T-helper 1 cell treated with Interleukin-12 subunit alpha and Interleukin-12 subunit beta and Interleukin-4 antibody, amounts not matched to agents 30 μg/mL and 1 μg/mL, for 36 hours (primary cell): ENCODE measurements around the gene PCDHB10.
"Not testable (repeated sequence)": the region's sequence is repeated elsewhere in the genome, so short reads cannot be mapped to it uniquely, and the experiment has no call there.

Source experiments
- H3K27ac Mint-ChIP-seq: one replicate; pipeline ENCODE4 v1.8.0; 2021; ENCODE audit warnings: mild to moderate bottlenecking, mixed read lengths
- H3K27me3 Mint-ChIP-seq: one replicate; pipeline ENCODE4 v1.8.0; 2021; ENCODE audit warnings: low read depth, mixed read lengths
- H3K36me3 Mint-ChIP-seq: one replicate; pipeline ENCODE4 v1.8.0; 2021; ENCODE audit warnings: low read depth, mixed read lengths
- H3K4me1 Mint-ChIP-seq: one replicate; pipeline ENCODE4 v1.8.0; 2021; ENCODE audit warnings: low read depth, mixed read lengths
- H3K4me3 Mint-ChIP-seq: one replicate; pipeline ENCODE4 v1.8.0; 2021; ENCODE audit warnings: mild to moderate bottlenecking, moderate library complexity, mixed read lengths
- H3K9me3 Mint-ChIP-seq: one replicate; pipeline ENCODE4 v1.8.0; 2021; ENCODE audit warnings: mixed read lengths

The PCDHB10 gene

DNA sequence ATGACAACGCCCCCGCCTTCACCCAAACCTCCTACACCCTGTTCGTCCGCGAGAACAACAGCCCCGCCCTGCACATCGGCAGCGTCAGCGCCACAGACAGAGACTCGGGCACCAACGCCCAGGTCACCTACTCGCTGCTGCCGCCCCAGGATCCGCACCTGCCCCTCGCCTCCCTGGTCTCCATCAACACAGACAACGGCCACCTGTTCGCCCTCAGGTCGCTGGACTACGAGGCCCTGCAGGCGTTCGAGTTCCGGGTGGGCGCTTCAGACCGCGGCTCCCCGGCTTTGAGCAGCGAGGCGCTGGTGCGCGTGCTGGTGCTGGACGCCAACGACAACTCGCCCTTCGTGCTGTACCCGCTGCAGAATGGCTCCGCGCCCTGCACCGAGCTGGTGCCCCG lies 12.8 kb upstream of the PCDHB10 start:
- H3K27me3 Mint-ChIP-seq, H3K4me3 Mint-ChIP-seq, H3K27ac Mint-ChIP-seq, H3K4me1 Mint-ChIP-seq, H3K36me3 Mint-ChIP-seq: not testable (repeated sequence)
- H3K9me3 Mint-ChIP-seq: peaks cover 30% of the 10 kb centered on the region

DNA sequence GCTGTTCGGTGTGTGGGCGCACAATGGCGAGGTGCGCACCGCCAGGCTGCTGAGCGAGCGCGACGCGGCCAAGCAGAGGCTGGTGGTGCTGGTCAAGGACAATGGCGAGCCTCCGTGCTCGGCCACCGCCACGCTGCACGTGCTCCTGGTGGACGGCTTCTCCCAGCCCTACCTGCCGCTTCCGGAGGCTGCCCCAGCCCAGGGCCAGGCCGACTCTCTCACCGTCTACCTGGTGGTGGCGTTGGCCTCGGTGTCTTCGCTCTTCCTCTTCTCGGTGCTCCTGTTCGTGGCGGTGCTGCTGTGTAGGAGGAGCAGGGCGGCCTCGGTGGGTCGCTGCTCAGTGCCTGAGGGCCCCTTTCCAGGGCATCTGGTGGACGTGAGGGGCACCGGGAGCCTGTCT lies 12.3 kb upstream of the PCDHB10 start:
- not testable (repeated sequence) for H3K4me1 Mint-ChIP-seq, H3K36me3 Mint-ChIP-seq, H3K4me3 Mint-ChIP-seq, H3K27me3 Mint-ChIP-seq, H3K27ac Mint-ChIP-seq
- H3K9me3 Mint-ChIP-seq: peaks cover 34% of the 10 kb centered on the region

DNA sequence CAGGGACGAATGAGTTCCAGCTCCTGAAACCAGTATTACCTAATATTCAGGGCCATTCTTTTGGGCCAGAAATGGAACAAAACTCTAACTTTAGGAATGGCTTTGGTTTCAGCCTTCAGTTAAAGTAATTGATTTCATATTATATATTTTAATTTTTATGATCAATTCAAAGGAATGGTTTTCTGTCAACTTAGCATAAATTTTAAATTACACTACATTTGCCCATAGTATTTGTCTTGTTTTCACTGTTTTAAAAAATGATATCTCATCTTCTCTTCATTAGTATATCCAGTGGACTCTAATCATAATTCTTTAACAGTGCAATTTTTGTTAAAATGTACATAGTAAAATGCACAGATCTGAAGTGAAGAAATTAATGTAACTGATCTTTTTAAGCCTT lies 11.8 kb upstream of the PCDHB10 start:
- Mint-ChIP-seq H3K27me3 (no peaks in the 10 kb centered on the region), H3K27ac (no peak overlapping the region), H3K9me3 (peaks cover 36% of the 10 kb centered on the region), H3K36me3 (no peaks in the 10 kb centered on the region), H3K4me1 (no peaks in the 10 kb centered on the region), H3K4me3 (no peak overlapping the region)

DNA sequence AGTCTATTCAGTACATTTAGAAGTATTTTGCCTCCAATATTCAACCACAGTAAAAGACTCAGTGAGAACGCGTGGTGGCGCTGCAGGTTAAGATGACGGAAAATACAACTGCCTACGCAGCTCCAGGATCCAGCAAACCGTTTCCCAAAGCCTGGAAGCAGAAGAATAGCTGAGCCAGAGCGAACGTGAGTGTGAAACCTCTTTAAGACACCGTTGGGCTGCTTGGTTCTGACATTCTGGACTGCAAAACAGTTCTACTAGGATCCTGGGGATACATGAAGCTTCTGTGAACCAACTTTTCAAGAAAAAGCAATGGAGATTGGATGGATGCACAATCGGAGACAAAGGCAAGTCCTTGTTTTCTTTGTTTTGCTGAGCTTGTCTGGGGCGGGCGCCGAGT lies 9.9 kb upstream of the PCDHB10 start, which contains the start of gene PCDHB16:
PCDHB16 (plus strand) TSS at position 140 of the 400 bp plus-strand sequence; CDS start at position 313, 173 bp downstream.
- no peaks in the 10 kb centered on the region for H3K4me1 Mint-ChIP-seq
- H3K27me3 Mint-ChIP-seq: no peaks in the 10 kb centered on the region
- H3K36me3 Mint-ChIP-seq: no peaks in the 10 kb centered on the region
- no peak within 1 kb of the TSS for H3K4me3 Mint-ChIP-seq
- peaks cover 48% of the 10 kb centered on the region for H3K9me3 Mint-ChIP-seq
- no peak within 1 kb of the TSS for H3K27ac Mint-ChIP-seq

DNA sequence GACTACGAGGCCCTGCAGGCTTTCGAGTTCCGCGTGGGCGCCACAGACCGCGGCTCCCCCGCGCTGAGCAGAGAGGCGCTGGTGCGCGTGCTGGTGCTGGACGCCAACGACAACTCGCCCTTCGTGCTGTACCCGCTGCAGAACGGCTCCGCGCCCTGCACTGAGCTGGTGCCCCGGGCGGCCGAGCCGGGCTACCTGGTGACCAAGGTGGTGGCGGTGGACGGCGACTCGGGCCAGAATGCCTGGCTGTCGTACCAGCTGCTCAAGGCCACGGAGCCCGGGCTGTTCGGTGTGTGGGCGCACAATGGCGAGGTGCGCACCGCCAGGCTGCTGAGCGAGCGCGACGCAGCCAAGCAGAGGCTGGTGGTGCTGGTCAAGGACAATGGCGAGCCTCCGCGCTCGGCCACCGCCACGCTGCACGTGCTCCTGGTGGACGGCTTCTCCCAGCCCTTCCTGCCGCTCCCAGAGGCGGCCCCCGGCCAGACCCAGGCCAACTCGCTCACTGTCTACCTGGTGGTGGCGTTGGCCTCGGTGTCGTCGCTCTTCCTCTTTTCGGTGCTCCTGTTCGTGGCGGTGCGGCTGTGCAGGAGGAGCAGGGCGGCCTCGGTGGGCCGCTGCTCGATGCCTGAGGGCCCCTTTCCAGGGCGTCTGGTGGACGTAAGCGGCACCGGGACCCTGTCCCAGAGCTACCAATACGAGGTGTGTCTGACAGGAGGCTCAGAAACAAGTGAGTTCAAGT lies 7.9 kb upstream of the PCDHB10 start:
- not testable (repeated sequence) for H3K4me3 Mint-ChIP-seq, H3K27ac Mint-ChIP-seq, H3K4me1 Mint-ChIP-seq, H3K36me3 Mint-ChIP-seq, H3K27me3 Mint-ChIP-seq
- peaks cover 56% of the 10 kb centered on the region for H3K9me3 Mint-ChIP-seq

DNA sequence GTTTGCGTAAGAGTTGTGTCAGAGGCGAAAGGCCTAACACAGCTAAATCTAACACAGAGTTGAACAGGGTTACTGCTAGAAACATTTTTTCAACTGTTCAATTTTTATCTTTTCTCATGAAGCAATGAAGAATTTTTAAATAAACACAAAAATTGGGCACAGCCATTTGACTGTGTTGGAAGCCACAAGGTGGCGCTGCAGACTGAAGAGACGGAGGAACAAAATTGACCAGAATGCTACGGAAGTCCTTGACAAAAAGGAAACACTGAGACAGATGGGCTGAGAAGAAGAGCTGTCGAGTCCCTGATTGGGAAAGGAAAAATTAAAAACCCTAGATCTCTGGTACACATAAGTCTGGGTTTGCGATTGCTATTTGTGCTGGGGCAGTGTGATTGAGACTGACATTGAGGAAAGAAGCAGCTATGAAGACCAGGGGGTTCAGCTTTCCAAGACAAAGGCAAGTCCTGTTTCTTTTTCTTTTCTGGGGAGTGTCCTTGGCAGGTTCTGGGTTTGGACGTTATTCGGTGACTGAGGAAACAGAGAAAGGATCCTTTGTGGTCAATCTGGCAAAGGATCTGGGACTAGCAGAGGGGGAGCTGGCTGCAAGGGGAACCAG lies 5.1 kb upstream of the PCDHB10 start, which contains the start of gene PCDHB9:
PCDHB9 (plus strand) TSS at position 265 of the 616 bp plus-strand sequence; CDS start at position 423, 158 bp downstream.
- Mint-ChIP-seq H3K27me3 (peaks cover 3% of the 10 kb centered on the region), H3K4me3 (no peak within 1 kb of the TSS), H3K9me3 (peaks cover 53% of the 10 kb centered on the region), H3K4me1 (no peaks in the 10 kb centered on the region), H3K36me3 (peaks cover 1% of the 10 kb centered on the region), H3K27ac (no peak within 1 kb of the TSS)

DNA sequence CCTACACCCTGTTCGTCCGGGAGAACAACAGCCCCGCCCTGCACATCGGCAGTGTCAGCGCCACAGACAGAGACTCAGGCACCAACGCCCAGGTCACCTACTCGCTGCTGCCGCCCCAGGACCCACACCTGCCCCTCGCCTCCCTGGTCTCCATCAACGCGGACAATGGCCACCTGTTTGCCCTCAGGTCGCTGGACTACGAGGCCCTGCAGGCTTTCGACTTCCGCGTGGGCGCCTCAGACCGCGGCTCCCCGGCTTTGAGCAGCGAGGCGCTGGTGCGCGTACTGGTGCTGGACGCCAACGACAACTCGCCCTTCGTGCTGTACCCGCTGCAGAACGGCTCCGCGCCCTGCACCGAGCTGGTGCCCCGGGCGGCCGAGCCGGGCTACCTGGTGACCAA lies 3.5 kb upstream of the PCDHB10 start:
- H3K4me3 Mint-ChIP-seq, H3K27me3 Mint-ChIP-seq, H3K4me1 Mint-ChIP-seq, H3K36me3 Mint-ChIP-seq, H3K27ac Mint-ChIP-seq: not testable (repeated sequence)
- H3K9me3 Mint-ChIP-seq: peaks cover 51% of the 10 kb centered on the region

DNA sequence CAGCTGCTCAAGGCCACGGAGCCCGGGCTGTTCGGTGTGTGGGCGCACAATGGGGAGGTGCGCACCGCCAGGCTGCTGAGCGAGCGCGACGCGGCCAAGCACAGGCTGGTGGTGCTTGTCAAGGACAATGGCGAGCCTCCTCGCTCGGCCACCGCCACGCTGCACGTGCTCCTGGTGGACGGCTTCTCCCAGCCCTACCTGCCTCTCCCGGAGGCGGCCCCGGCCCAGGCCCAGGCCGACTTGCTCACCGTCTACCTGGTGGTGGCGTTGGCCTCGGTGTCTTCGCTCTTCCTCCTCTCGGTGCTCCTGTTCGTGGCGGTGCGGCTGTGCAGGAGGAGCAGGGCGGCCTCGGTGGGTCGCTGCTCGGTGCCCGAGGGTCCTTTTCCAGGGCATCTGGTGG lies 3.0 kb upstream of the PCDHB10 start:
- not testable (repeated sequence) for H3K4me3 Mint-ChIP-seq, H3K27me3 Mint-ChIP-seq, H3K27ac Mint-ChIP-seq, H3K4me1 Mint-ChIP-seq, H3K36me3 Mint-ChIP-seq
- H3K9me3 Mint-ChIP-seq: peaks cover 51% of the 10 kb centered on the region

DNA sequence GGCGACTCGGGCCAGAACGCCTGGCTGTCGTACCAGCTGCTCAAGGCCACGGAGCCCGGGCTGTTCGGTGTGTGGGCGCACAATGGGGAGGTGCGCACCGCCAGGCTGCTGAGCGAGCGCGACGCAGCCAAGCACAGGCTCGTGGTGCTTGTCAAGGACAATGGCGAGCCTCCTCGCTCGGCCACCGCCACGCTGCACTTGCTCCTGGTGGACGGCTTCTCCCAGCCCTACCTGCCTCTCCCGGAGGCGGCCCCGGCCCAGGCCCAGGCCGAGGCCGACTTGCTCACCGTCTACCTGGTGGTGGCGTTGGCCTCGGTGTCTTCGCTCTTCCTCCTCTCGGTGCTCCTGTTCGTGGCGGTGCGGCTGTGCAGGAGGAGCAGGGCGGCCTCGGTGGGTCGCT lies 2.2 kb downstream of the PCDHB10 start:
- not testable (repeated sequence) for H3K27me3 Mint-ChIP-seq, H3K4me3 Mint-ChIP-seq, H3K27ac Mint-ChIP-seq, H3K36me3 Mint-ChIP-seq, H3K4me1 Mint-ChIP-seq
- peaks cover 54% of the 10 kb centered on the region for H3K9me3 Mint-ChIP-seq

DNA sequence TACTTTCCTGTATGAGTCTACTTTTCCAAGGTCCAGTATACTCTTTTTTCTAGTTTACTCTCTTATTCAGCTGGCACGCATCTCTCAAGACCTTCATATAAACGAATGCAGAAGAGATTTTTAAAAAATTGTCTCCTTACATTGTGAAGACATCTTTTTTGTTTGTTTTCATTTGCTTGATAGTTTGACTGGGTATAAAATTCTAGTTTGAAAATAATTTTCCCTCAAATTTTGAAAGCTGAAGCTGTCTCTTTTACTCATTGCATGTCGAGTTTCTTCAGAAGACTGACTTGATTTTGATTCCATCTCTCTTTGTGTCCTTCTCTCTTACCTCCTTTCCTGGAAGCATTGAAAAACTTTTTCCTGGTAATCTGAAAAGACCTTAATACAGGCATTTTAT lies 4.2 kb downstream of the PCDHB10 start:
- Mint-ChIP-seq H3K27ac (no peak overlapping the region), H3K9me3 (peaks cover 69% of the 10 kb centered on the region), H3K4me3 (no peak overlapping the region), H3K27me3 (no peaks in the 10 kb centered on the region), H3K36me3 (no peaks in the 10 kb centered on the region), H3K4me1 (no peaks in the 10 kb centered on the region)

DNA sequence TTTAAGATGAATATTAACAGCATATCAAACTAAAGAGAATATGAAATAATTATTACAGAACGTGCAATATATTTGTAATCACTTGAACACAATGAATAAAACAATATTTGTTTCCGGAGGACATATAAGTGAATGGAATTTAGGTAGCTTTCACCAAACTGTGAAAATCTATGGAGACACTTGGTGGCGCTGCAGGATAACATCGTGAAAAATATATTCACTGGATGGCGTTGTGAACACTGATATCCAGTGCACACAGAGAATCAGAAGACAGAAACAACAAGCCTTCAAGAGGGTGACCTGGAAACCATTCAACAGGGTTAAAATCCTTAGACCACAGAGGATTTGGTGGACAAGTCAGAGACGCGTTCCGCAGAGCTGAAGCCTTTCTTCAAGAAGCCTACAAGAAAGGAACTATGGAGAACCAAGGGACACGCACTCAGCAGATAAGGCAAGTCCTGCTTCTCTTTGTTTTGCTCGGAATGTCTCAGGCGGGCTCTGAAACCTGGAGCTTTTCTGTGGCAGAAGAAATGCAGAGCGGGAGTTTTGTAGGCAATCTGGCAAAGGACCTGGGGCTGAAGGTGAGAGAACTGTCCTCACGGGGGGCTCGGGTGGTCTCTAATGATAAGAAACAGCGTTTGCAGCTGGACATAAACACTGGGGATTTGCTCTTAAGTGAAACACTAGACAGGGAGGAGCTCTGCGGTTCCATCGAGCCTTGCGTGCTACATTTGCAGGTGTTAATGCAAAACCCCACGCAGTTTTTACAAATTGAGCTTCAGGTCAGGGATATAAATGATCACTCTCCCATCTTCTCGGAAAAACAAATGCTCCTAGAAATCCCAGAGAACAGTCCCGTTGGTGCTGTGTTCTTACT lies 7.4 kb downstream of the PCDHB10 start, which contains the start of gene PCDHB11:
PCDHB11 (plus strand) TSS at position 269 of the 877 bp plus-strand sequence; CDS start at position 417, 148 bp downstream.
- Mint-ChIP-seq H3K4me3 (no peak within 1 kb of the TSS), H3K36me3 (no peaks in the 10 kb centered on the region), H3K9me3 (peaks cover 60% of the 10 kb centered on the region), H3K27me3 (no peaks in the 10 kb centered on the region), H3K27ac (no peak within 1 kb of the TSS), H3K4me1 (no peaks in the 10 kb centered on the region)

DNA sequence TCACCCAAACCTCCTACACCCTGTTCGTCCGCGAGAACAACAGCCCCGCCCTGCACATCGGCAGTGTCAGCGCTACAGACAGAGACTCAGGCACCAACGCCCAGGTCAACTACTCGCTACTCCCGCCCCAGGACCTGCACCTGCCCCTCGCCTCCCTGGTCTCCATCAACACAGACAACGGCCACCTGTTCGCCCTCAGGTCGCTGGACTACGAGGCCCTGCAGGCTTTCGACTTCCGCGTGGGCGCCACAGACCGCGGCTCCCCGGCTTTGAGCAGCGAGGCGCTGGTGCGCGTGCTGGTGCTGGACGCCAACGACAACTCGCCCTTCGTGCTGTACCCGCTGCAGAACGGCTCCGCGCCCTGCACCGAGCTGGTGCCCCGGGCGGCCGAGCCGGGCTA lies 9.0 kb downstream of the PCDHB10 start:
- H3K27me3 Mint-ChIP-seq, H3K36me3 Mint-ChIP-seq, H3K27ac Mint-ChIP-seq, H3K4me1 Mint-ChIP-seq, H3K4me3 Mint-ChIP-seq: not testable (repeated sequence)
- peaks cover 54% of the 10 kb centered on the region for H3K9me3 Mint-ChIP-seq

DNA sequence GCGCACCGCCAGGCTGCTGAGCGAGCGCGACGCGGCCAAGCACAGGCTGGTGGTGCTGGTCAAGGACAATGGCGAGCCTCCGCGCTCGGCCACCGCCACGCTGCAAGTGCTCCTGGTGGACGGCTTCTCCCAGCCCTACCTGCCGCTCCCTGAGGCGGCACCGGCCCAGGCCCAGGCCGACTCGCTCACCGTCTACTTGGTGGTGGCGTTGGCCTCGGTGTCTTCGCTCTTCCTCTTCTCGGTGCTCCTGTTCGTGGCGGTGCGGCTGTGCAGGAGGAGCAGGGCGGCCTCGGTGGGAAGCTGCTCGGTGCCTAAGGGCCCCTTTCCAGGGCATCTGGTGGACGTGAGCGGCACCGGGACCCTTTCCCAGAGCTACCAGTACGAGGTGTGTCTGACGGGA lies 9.5 kb downstream of the PCDHB10 start:
- not testable (repeated sequence) for H3K4me1 Mint-ChIP-seq, H3K4me3 Mint-ChIP-seq, H3K27me3 Mint-ChIP-seq, H3K27ac Mint-ChIP-seq, H3K36me3 Mint-ChIP-seq
- peaks cover 49% of the 10 kb centered on the region for H3K9me3 Mint-ChIP-seq

DNA sequence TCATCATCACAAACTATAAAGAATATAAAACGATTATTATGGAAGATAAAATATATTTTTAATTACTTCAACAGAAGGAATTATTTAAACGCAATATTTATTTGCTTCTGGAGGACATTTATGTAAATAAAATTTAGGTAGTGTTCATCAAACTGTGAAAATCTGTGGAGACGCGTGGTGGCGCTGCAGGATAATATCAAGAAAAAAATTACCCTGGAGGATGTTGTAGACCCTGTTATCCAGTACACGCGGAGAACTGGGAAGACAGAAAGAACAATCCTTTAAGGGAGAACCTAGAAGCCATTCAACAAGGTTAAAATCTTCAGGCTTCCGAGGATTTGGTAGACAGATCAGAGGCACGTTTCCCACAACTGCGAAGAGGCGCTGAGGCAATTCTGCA lies 16.3 kb downstream of the PCDHB10 start, which contains the start of gene PCDHB12:
PCDHB12 (plus strand) TSS at position 242 of the 400 bp plus-strand sequence. CDS start 189 bp downstream, outside the sequence.
- no peak within 1 kb of the TSS for H3K27ac Mint-ChIP-seq
- H3K36me3 Mint-ChIP-seq: peaks cover 2% of the 10 kb centered on the region
- H3K27me3 Mint-ChIP-seq: no peaks in the 10 kb centered on the region
- peaks cover 16% of the 10 kb centered on the region for H3K9me3 Mint-ChIP-seq
- no peaks in the 10 kb centered on the region for H3K4me1 Mint-ChIP-seq
- H3K4me3 Mint-ChIP-seq: no peak within 1 kb of the TSS
